Mesendoderm (in vitro differentiated cells): Measurements from ENCODE around the gene RHOJ.

Experiments used
- DNase-seq: peaks from one replicate; pipeline ENCODE4 v3.0.0; 2013
- H2AK5ac ChIP-seq: 2 replicates; pipeline ENCODE4 v1.6.1; 2013; ENCODE audit warnings: low read length, inconsistent platforms
- H2BK120ac ChIP-seq: 2 replicates; pipeline ENCODE4 v1.6.1; 2013; ENCODE audit warnings: low read depth, mild to moderate bottlenecking, low read length, moderate library complexity, mixed read lengths
- H2BK15ac ChIP-seq: replicated peaks from 2 replicates; pipeline ENCODE4 v1.6.1; 2013; ENCODE audit warnings: low read depth, mild to moderate bottlenecking, moderate library complexity
- H2BK5ac ChIP-seq: 2 replicates; pipeline ENCODE4 v1.6.1; 2013; ENCODE audit warnings: low read length, inconsistent platforms
- H3K18ac ChIP-seq: 2 replicates; pipeline ENCODE4 v1.6.1; 2013; ENCODE audit warnings: mild to moderate bottlenecking, low read length, mixed read lengths
- H3K23ac ChIP-seq: one replicate; pipeline ENCODE4 v1.6.1; 2013; ENCODE audit warnings: low read length
- H3K27ac ChIP-seq: 2 replicates; pipeline ENCODE4 v1.5.1; 2013; ENCODE audit warnings: low read depth, mild to moderate bottlenecking, inconsistent platforms, low read length, moderate library complexity
- H3K27me3 ChIP-seq: 2 replicates; pipeline ENCODE4 v1.6.1; 2013; ENCODE audit warnings: low read length, control low read depth, mild to moderate bottlenecking, inconsistent platforms; ENCODE audit not compliant: insufficient read depth, poor library complexity
- H3K36me3 ChIP-seq: 2 replicates; pipeline ENCODE4 v1.6.1; 2013; ENCODE audit warnings: low read length, inconsistent platforms; ENCODE audit not compliant: control insufficient read depth, insufficient read depth
- H3K4ac ChIP-seq: one replicate; pipeline ENCODE4 v1.6.1; 2013; ENCODE audit warnings: low read depth, mild to moderate bottlenecking, low read length, moderate library complexity
- H3K4me1 ChIP-seq: 2 replicates; pipeline ENCODE4 v1.6.1; 2013; ENCODE audit warnings: low read depth, low read length, inconsistent platforms; ENCODE audit not compliant: control insufficient read depth
- H3K4me2 ChIP-seq: 2 replicates; pipeline ENCODE4 v1.6.1; 2013; ENCODE audit warnings: low read length
- H3K4me3 ChIP-seq: 2 replicates; pipeline ENCODE4 v1.5.1; 2013; ENCODE audit warnings: mild to moderate bottlenecking, low read length
- H3K56ac ChIP-seq: one replicate; pipeline ENCODE4 v1.6.1; 2013; ENCODE audit warnings: low read length
- H3K79me1 ChIP-seq: 2 replicates; pipeline ENCODE4 v1.6.1; 2013; ENCODE audit warnings: low read length, inconsistent platforms
- H3K79me2 ChIP-seq: 2 replicates; pipeline ENCODE4 v1.6.1; 2013; ENCODE audit warnings: mild to moderate bottlenecking, low read length; ENCODE audit not compliant: control insufficient read depth, insufficient read depth
- H3K9ac ChIP-seq: 2 replicates; pipeline ENCODE4 v1.6.1; 2013; ENCODE audit warnings: low read length, inconsistent platforms
- H4K5ac ChIP-seq: one replicate; pipeline ENCODE4 v1.6.1; 2013; ENCODE audit warnings: low read length
- H4K8ac ChIP-seq: one replicate; pipeline ENCODE4 v1.6.1; 2013; ENCODE audit warnings: low read depth, mild to moderate bottlenecking, control low read depth, low read length, moderate library complexity
- WGBS: extraction: QIAGEN DNeasy Blood & Tissue Kit; methylation state at CpG from one replicate; pipeline ENCODE4 v1.1.7; 2013; ENCODE audit warnings: low lambda C conversion rate, missing lambda C conversion rate; ENCODE audit not compliant: insufficient coverage; ENCODE audit errors: extremely low coverage; 5-methylcytosine and 5-hydroxymethylcytosine counted together

Gene RHOJ

GRCh38 chr14:63318835-63319234 lies 114.6 kb downstream of the RHOJ start, which contains the start of gene GPHB5:
Gene GPHB5 (minus strand): TSS chr14:63318935. CDS start chr14:63317849, 1,086 bp downstream.
- no peak within 1 kb of the TSS for H2BK120ac ChIP-seq
- H3K4me1 ChIP-seq = no peaks in the 10 kb centered on the region
- H3K56ac ChIP-seq = no peak within 1 kb of the TSS
- H4K8ac ChIP-seq = no peak within 1 kb of the TSS
- no peak within 1 kb of the TSS for H3K18ac ChIP-seq
- no peak within 1 kb of the TSS for H3K4ac ChIP-seq
- H3K36me3 ChIP-seq = no peaks in the 10 kb centered on the region
- no peak for DNase-seq
- H3K79me2 ChIP-seq = no peaks in the 10 kb centered on the region
- no peak within 1 kb of the TSS for H2BK5ac ChIP-seq
- no peak within 1 kb of the TSS for H3K4me2 ChIP-seq
- no peaks in the 10 kb centered on the region for H3K79me1 ChIP-seq
- no peak within 1 kb of the TSS for H2BK15ac ChIP-seq
- H4K5ac ChIP-seq = no peak within 1 kb of the TSS
- H3K4me3 ChIP-seq = no peak within 1 kb of the TSS
- no peak within 1 kb of the TSS for H3K27ac ChIP-seq
- H2AK5ac ChIP-seq = no peak within 1 kb of the TSS
- H3K9ac ChIP-seq = no peak within 1 kb of the TSS
- no peak within 1 kb of the TSS for H3K23ac ChIP-seq
- H3K27me3 ChIP-seq = no peaks in the 10 kb centered on the region

- no peak overlapping the region for H4K8ac ChIP-seq
- no peak overlapping the region for H2BK120ac ChIP-seq
- no peak overlapping the region for H3K4me3 ChIP-seq
- no peaks in the 10 kb centered on the region for H3K79me1 ChIP-seq
- no peaks in the 10 kb centered on the region for H3K27me3 ChIP-seq
- H3K23ac ChIP-seq = no peak overlapping the region
- H3K36me3 ChIP-seq = no peaks in the 10 kb centered on the region
- WGBS = no CpG with 5 or more reads among the region's 1 CpG
- H3K4me2 ChIP-seq = no peak overlapping the region
- H3K27ac ChIP-seq = no peak overlapping the region
- H3K4ac ChIP-seq = no peak overlapping the region
- no peak overlapping the region for H3K18ac ChIP-seq
- H3K79me2 ChIP-seq = no peaks in the 10 kb centered on the region
- no peak overlapping the region for H3K9ac ChIP-seq
- no peak overlapping the region for H2BK15ac ChIP-seq
- DNase-seq = no peak
- no peak overlapping the region for H3K56ac ChIP-seq
- H2BK5ac ChIP-seq = no peak overlapping the region
- no peak overlapping the region for H2AK5ac ChIP-seq
- no peak overlapping the region for H4K5ac ChIP-seq
- H3K4me1 ChIP-seq = no peaks in the 10 kb centered on the region
These were observed 118.2 kb downstream of the RHOJ start for GRCh38 chr14:63322472-63322871.

- no peak overlapping the region for H4K5ac ChIP-seq
- H3K4me2 ChIP-seq = no peak overlapping the region
- no peak overlapping the region for H3K27ac ChIP-seq
- no peak overlapping the region for H2BK5ac ChIP-seq
- H3K79me1 ChIP-seq = no peaks in the 10 kb centered on the region
- H3K4me1 ChIP-seq = no peaks in the 10 kb centered on the region
- no CpG with 5 or more reads among the region's 9 CpGs for WGBS
- H2BK15ac ChIP-seq = no peak overlapping the region
- H3K4ac ChIP-seq = no peak overlapping the region
- H3K27me3 ChIP-seq = no peaks in the 10 kb centered on the region
- no peak overlapping the region for H3K56ac ChIP-seq
- H3K79me2 ChIP-seq = no peaks in the 10 kb centered on the region
- no peak overlapping the region for H2AK5ac ChIP-seq
- no peak overlapping the region for H4K8ac ChIP-seq
- no peak for DNase-seq
- no peak overlapping the region for H3K4me3 ChIP-seq
- no peak overlapping the region for H3K23ac ChIP-seq
- H3K9ac ChIP-seq = no peak overlapping the region
- H2BK120ac ChIP-seq = no peak overlapping the region
- no peak overlapping the region for H3K18ac ChIP-seq
- no peaks in the 10 kb centered on the region for H3K36me3 ChIP-seq
These were observed 118.8 kb downstream of the RHOJ start for GRCh38 chr14:63322897-63323573.

- no peak for DNase-seq
- Histone ChIP-seq H3K27ac (no peak overlapping the region), H3K18ac (no peak overlapping the region), H3K4ac (no peak overlapping the region), H4K8ac (no peak overlapping the region), H2BK120ac (no peak overlapping the region), H2BK5ac (no peak overlapping the region), H3K4me1 (no peaks in the 10 kb centered on the region), H2AK5ac (no peak overlapping the region), H4K5ac (no peak overlapping the region), H3K9ac (no peak overlapping the region), H3K4me2 (no peak overlapping the region), H3K36me3 (no peaks in the 10 kb centered on the region), H3K27me3 (no peaks in the 10 kb centered on the region), H3K79me1 (no peaks in the 10 kb centered on the region), H3K4me3 (no peak overlapping the region), H3K79me2 (no peaks in the 10 kb centered on the region), H3K23ac (no peak overlapping the region), H3K56ac (no peak overlapping the region), H2BK15ac (no peak overlapping the region)
- WGBS = 100% methylated on average over 1 of the region's 5 CpGs
These were observed 122.6 kb downstream of the RHOJ start for GRCh38 chr14:63326840-63327239.

- no peak overlapping the region for H3K9ac ChIP-seq
- no peak overlapping the region for H2BK15ac ChIP-seq
- no peaks in the 10 kb centered on the region for H3K36me3 ChIP-seq
- H3K27ac ChIP-seq = no peak overlapping the region
- DNase-seq = no peak
- no peak overlapping the region for H3K18ac ChIP-seq
- no peak overlapping the region for H3K23ac ChIP-seq
- no peaks in the 10 kb centered on the region for H3K79me1 ChIP-seq
- no peak overlapping the region for H2BK5ac ChIP-seq
- no peak overlapping the region for H3K4ac ChIP-seq
- H3K4me3 ChIP-seq = no peak overlapping the region
- no CpG with 5 or more reads among the region's 6 CpGs for WGBS
- H3K27me3 ChIP-seq = no peaks in the 10 kb centered on the region
- no peak overlapping the region for H4K8ac ChIP-seq
- no peak overlapping the region for H2BK120ac ChIP-seq
- no peak overlapping the region for H4K5ac ChIP-seq
- no peaks in the 10 kb centered on the region for H3K4me1 ChIP-seq
- H3K4me2 ChIP-seq = no peak overlapping the region
- no peak overlapping the region for H2AK5ac ChIP-seq
- H3K79me2 ChIP-seq = no peaks in the 10 kb centered on the region
- H3K56ac ChIP-seq = no peak overlapping the region
These were observed 124.8 kb downstream of the RHOJ start for GRCh38 chr14:63328787-63329737.
